HTERT RPE-1 (cell line): ENCODE results near the gene SULT1A2.
"Not testable (repeated sequence)": the region's sequence is repeated elsewhere in the genome, so short reads cannot be mapped to it uniquely, and the experiment has no call there.

ENCODE experiments used
- in situ Hi-C: fragments of 300-500 bp; cut with MboI; formaldehyde crosslinking; loops from 4 replicates; pipeline ENCODE4 v1.14.3; 2020; ENCODE audit warnings: low sequenced_read_pairs

SULT1A2 gene

GRCh38 chr16:28592511-28592910, 4.3 kb downstream of the SULT1A2 start:
- in situ Hi-C loops, result no loop called here

GRCh38 chr16:28591355-28591754, 5.5 kb downstream of the SULT1A2 start:
- in situ Hi-C loops, result no loop called here

- in situ Hi-C loops, result no loop called here
Observed at GRCh38 chr16:28590384-28591340, 6.2 kb downstream of the SULT1A2 start.

- in situ Hi-C loops, result no loop called here
Observed at GRCh38 chr16:28589930-28590329, 6.9 kb downstream of the SULT1A2 start.

GRCh38 chr16:28589069-28589468, 7.8 kb downstream of the SULT1A2 start:
- in situ Hi-C loops, result no loop called here

- in situ Hi-C loops, result no loop called here
Observed at GRCh38 chr16:28587386-28587785, 9.5 kb downstream of the SULT1A2 start.

GRCh38 chr16:28586466-28586865, 10.4 kb downstream of the SULT1A2 start:
- in situ Hi-C loops, result no loop called here

GRCh38 chr16:28585674-28586073, 11.2 kb downstream of the SULT1A2 start:
- in situ Hi-C loops, result no loop called here

- in situ Hi-C loops, result no loop called here
Observed at GRCh38 chr16:28580726-28581315, 16.0 kb downstream of the SULT1A2 start.

GRCh38 chr16:28575446-28576109, 21.3 kb downstream of the SULT1A2 start:
- in situ Hi-C loops, result no loop called here

- in situ Hi-C loops, result no loop called here
Observed at GRCh38 chr16:28574925-28575324, 21.9 kb downstream of the SULT1A2 start.

GRCh38 chr16:28573738-28574718, 22.8 kb downstream of the SULT1A2 start:
- in situ Hi-C loops, result no loop called here

- in situ Hi-C loops, result no loop called here
Observed at GRCh38 chr16:28572696-28573510, 23.9 kb downstream of the SULT1A2 start.

GRCh38 chr16:28569968-28570752, 26.7 kb downstream of the SULT1A2 start:
- in situ Hi-C loops, result no loop called here

- in situ Hi-C loops, result no loop called here
Observed at GRCh38 chr16:28569021-28569420, 27.8 kb downstream of the SULT1A2 start.

GRCh38 chr16:28567292-28567691, 29.6 kb downstream of the SULT1A2 start:
- in situ Hi-C loops, result no loop called here

GRCh38 chr16:28566233-28566925, 30.5 kb downstream of the SULT1A2 start:
- in situ Hi-C loops, result not testable (repeated sequence)

- in situ Hi-C loops, result no loop called here
Observed at GRCh38 chr16:28563218-28563617, 33.6 kb downstream of the SULT1A2 start.
